ENCODE results near the gene TGFA. TPM values are rescaled to one million over a fixed set of nuclear protein-coding genes. Genes with fewer than 3 reads are reported as not detected.

The TGFA gene
- total RNA-seq, 6 donors from 2014 or later, result 4.2 to 19.6 (median 10.7) TPM

DNA sequence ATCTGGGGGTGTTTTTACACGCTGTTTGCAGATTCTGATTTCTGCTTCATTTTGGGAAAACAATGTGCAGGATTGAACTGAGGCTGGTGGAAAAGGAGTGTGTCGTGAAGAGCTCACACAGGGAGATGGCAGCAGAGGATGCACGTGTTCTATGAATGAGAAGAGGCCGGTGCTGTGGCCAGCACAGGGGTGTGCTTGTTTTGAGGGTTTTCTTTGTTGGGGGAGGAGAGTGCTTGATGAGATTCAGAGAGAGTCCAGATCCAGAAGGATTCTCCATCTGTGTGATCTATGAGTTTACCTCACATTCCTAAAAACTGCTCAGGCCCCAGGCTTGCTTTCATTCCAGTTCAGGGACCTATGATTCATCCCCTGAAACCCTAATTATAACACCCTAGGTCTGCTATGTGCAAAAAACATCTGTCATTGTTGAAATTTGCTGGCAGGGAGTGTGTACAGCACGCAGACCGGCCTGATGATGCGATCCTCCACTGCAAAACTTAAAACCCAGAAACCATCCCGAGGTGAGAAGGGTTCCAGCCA, 12.1 kb downstream of the TGFA start:
- no peak for ATAC-seq (ENCODE audit: low FRiP score in 2 of 2)
- 74 to 77% methylated on average over 8 of the region's 8 CpGs for WGBS, 2 donors
- DNase-seq, result no peak

DNA sequence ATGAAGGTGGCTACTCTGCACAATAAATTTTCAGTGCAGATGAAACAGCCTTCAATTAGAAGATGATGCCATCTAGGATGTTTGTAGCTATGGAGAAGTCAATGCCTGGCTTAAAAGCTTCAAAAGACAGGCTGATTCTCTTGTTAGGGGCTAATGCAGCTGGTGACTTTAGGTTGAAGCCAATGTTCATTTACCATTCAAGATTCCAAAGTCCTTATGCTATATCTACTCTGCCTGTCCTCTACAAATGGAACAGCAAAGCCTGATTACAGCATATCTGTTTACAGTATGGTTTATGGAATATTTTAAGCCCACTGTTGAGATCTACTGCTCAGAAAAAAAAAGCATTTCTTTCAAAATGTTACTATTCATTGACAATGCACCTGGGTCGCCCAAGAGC, 15.8 kb downstream of the TGFA start:
- peaks cover 0 to 4% (median 0%) of the 10 kb centered on the region in 4 donors for H3K9me3 ChIP-seq
- WGBS, 2 donors, result 71 to 93% methylated on average over 1 of the region's 1 CpG
- H3K36me3 ChIP-seq, result no peaks in the 10 kb centered on the region
- no peaks in the 10 kb centered on the region for H3K27me3 ChIP-seq
- H3K4me3 ChIP-seq, result no peak overlapping the region
- H3K27ac ChIP-seq, result no peak overlapping the region
- no peak for ATAC-seq (ENCODE audit: low FRiP score in 2 of 2)
- TF ChIP-seq, protein P1, sequence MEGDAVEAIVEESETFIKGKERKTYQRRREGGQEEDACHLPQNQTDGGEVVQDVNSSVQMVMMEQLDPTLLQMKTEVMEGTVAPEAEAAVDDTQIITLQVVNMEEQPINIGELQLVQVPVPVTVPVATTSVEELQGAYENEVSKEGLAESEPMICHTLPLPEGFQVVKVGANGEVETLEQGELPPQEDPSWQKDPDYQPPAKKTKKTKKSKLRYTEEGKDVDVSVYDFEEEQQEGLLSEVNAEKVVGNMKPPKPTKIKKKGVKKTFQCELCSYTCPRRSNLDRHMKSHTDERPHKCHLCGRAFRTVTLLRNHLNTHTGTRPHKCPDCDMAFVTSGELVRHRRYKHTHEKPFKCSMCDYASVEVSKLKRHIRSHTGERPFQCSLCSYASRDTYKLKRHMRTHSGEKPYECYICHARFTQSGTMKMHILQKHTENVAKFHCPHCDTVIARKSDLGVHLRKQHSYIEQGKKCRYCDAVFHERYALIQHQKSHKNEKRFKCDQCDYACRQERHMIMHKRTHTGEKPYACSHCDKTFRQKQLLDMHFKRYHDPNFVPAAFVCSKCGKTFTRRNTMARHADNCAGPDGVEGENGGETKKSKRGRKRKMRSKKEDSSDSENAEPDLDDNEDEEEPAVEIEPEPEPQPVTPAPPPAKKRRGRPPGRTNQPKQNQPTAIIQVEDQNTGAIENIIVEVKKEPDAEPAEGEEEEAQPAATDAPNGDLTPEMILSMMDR (IDR thresholded peaks at IDR 0.05), result no peak
- no peak for TF ChIP-seq POLR2AphosphoS5 (IDR thresholded peaks at IDR 0.05)
- DNase-seq, result no peak
- no peaks in the 10 kb centered on the region for H3K4me1 ChIP-seq

More for the DNA sequence above, 12.1 kb downstream of the TGFA start:
- no peak for TF ChIP-seq EP300 (IDR thresholded peaks at IDR 0.05)
- TF ChIP-seq POLR2AphosphoS5 (IDR thresholded peaks at IDR 0.05), result no peak
- TF ChIP-seq POLR2A (IDR thresholded peaks at IDR 0.05), result no peak
- TF ChIP-seq, protein P1 (IDR thresholded peaks at IDR 0.05), result no peak
- Histone ChIP-seq H3K27ac (no peak overlapping the region), H3K36me3 (no peaks in the 10 kb centered on the region), H3K9me3 (no peaks in the 10 kb centered on the region), H3K4me3 (no peak overlapping the region), H3K27me3 (no peaks in the 10 kb centered on the region), H3K4me1 (no peaks in the 10 kb centered on the region)

DNA sequence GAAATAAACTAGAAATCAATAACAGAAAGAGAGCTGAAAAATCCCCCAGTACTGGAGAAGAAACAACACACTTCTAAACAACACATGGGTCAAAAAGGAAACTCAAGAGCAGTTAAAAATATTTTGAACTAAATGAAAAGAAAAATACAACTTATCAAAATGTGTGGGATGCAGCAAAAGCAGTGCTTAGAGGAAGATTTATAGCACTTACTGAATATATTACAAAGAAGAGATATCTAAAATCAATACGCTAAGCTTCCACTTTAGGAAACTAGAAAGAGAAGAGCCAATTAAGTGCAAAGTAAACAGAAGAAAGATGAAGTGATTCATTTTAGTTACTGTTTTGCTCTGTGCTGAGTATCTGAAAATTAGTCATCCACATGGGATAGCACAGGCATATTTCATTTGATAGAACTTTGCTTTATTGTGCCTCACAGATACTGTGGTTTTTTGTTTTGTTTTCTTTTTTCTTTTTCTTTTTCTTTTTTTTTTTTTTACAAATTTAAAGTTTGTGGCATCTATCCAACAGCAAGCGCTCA, 17.0 kb downstream of the TGFA start:
- WGBS, 2 donors, result 90 to 98% methylated on average over 2 of the region's 2 CpGs
- ATAC-seq (ENCODE audit: low FRiP score in 2 of 2) (no peak), DNase-seq (no peak)
- Histone ChIP-seq H3K4me1 (peaks cover 0 to 6% (median 0%) of the 10 kb centered on the region in 4 donors), H3K9me3 (peaks cover 0 to 4% (median 0%) of the 10 kb centered on the region in 4 donors), H3K36me3 (no peaks in the 10 kb centered on the region), H3K4me3 (no peak overlapping the region), H3K27ac (no peak overlapping the region), H3K27me3 (no peaks in the 10 kb centered on the region)
- TF ChIP-seq POLR2A (IDR thresholded peaks at IDR 0.05), result no peak
- TF ChIP-seq, protein P1 (IDR thresholded peaks at IDR 0.05), result no peak

DNA sequence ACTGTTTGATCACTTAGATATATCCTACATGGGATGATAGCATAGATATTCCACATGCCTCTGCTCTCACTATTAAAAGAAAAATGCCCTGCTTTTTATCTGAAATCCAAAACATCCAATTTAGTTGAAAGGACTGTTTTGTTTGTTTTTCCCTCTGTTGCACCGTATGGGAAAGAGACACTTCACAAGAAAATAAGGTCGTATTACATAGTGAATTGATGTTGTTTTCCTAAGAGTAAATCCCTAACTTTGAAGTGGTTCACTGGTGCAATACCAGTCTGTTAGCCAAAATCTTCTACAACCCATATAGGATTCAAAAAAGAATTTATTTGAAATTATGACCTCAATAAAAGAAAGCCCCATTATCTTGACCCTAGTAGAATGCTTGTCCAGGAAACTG, 18.1 kb downstream of the TGFA start:
- DNase-seq (no peak), ATAC-seq (ENCODE audit: low FRiP score in 2 of 2) (no peak)
- H3K9me3 ChIP-seq, result peaks cover 0 to 4% (median 0%) of the 10 kb centered on the region in 4 donors
- 44 to 58% methylated on average over 2 of the region's 2 CpGs for WGBS, 2 donors
- H3K36me3 ChIP-seq, result no peaks in the 10 kb centered on the region
- no peak overlapping the region for H3K4me3 ChIP-seq
- TF ChIP-seq, protein P1 (IDR thresholded peaks at IDR 0.05), result no peak
- TF ChIP-seq POLR2A (IDR thresholded peaks at IDR 0.05) (no peak), EP300 (IDR thresholded peaks at IDR 0.05) (no peak), POLR2AphosphoS5 (IDR thresholded peaks at IDR 0.05) (no peak)
- H3K27me3 ChIP-seq, result no peaks in the 10 kb centered on the region
- peaks cover 0 to 6% (median 0%) of the 10 kb centered on the region in 4 donors for H3K4me1 ChIP-seq
- no peak overlapping the region for H3K27ac ChIP-seq

Data from upper lobe of left lung (tissue), 6 donors.